Measurements from ENCODE around the gene SCN4A. TPM values are rescaled to one million over a fixed set of nuclear protein-coding genes. Genes with fewer than 3 reads are reported as not detected.

Gene SCN4A
- total RNA-seq, 1 experiment from 2014 or later = 1.4 TPM

DNA sequence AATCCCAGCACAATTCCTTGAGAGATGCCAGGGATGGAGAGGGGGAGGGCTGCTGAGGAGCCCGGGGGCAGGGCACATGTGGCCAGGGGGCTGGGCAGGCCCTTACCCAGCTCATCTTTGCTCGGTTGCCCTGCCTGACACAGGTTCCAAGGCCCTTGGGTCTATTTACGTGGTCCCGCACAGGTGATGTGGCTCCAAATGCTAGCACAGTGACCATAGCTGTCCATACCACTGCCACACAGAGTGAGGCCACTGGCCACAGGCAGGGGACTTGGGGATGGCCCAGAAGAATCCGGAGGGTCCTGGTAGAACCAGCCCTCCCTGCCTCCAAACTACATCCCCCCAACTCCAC is 15.4 kb upstream of the SCN4A start:
- no peak for DNase-seq
- CTCF ChIA-PET = no interaction called here
- no peaks in the 10 kb centered on the region for H3F3A ChIP-seq (ENCODE audit: insufficient read depth, low read depth)
- H3K4me3 ChIP-seq = no peak overlapping the region
- intact Hi-C loops (cut with micrococcal nuclease; ENCODE audit: unreplicated experiment) = loop anchor here (5.0 kb wide), 1 partner anchor 36 kb away; no protein-coding TSS in a partner anchor
- no peak overlapping the region for H3K27ac ChIP-seq
- POLR2A ChIA-PET (ENCODE audit: unreplicated experiment) = no interaction called here
- peaks cover 24% of the 10 kb centered on the region for H3K27me3 ChIP-seq (ENCODE audit: insufficient read depth, low read depth)
- BruUV-seq (replicated peaks) = no TSS peak
- no peak overlapping the region for H2AFZ ChIP-seq
- TF ChIP-seq, protein P1, sequence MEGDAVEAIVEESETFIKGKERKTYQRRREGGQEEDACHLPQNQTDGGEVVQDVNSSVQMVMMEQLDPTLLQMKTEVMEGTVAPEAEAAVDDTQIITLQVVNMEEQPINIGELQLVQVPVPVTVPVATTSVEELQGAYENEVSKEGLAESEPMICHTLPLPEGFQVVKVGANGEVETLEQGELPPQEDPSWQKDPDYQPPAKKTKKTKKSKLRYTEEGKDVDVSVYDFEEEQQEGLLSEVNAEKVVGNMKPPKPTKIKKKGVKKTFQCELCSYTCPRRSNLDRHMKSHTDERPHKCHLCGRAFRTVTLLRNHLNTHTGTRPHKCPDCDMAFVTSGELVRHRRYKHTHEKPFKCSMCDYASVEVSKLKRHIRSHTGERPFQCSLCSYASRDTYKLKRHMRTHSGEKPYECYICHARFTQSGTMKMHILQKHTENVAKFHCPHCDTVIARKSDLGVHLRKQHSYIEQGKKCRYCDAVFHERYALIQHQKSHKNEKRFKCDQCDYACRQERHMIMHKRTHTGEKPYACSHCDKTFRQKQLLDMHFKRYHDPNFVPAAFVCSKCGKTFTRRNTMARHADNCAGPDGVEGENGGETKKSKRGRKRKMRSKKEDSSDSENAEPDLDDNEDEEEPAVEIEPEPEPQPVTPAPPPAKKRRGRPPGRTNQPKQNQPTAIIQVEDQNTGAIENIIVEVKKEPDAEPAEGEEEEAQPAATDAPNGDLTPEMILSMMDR (conservative IDR thresholded peaks at IDR 0.05) = no peak
- no peak for TF ChIP-seq EZH2 (IDR thresholded peaks at IDR 0.05; ENCODE audit: low read depth)
- H3K4me2 ChIP-seq = no peak overlapping the region
- H3K9me3 ChIP-seq (ENCODE audit: insufficient read depth, low read depth) = no peaks in the 10 kb centered on the region
- H3K4me1 ChIP-seq (replicated peaks; ENCODE audit: insufficient read depth) = peaks cover 4% of the 10 kb centered on the region; the same call in 1 of the 2 replicates
- H4K20me1 ChIP-seq (ENCODE audit: insufficient read depth) = no peaks in the 10 kb centered on the region
- H3K36me3 ChIP-seq (ENCODE audit: low read depth) = no peaks in the 10 kb centered on the region
- H3K79me2 ChIP-seq (ENCODE audit: low read depth) = no peaks in the 10 kb centered on the region
- H3K9me2 ChIP-seq (ENCODE audit: insufficient read depth) = no peaks in the 10 kb centered on the region

DNA sequence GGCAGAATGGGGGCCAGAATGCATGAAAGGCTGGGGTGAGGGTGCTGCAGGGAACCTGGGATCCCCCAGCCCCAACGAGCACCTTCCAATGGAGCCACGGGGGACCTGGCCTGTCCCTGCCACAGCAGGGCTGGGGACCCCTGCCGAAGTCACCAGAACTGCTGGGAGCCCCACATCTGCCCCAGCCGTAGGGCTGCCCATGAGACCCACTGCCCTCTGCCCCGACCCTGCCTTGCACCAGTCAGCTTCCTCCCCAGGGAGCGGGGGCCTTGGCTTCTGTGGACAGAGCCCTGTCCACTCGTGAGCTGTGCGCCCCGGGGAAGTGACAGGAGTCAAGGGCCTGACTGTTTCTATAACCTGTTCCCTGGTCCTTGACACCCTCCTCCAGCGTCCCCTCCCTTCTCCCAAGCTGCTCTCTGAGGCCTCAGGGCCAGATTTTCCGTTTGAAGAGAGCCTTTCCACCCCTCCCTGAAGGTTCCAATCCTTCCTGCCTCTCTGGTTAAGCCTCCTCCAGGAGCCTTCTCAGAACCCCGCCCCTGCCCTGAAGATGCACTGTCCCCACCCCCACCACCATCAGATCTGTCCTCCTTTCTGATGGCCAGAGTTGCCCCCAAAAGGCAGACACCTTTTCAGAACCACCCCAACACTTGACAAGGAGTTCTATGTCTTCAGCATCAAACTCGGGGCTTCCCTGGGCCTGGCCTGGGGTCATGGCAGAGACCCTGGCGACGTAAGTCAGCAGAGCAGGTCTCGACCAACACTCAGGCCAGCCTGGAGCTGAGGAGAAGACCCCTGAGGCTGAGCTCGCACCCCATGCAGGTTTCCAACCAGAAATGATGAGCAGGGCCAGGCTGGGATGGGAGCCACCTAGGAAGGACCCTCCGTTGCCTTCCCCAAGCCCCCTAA is 14.8 kb upstream of the SCN4A start:
- no peaks in the 10 kb centered on the region for H3F3A ChIP-seq (ENCODE audit: insufficient read depth, low read depth)
- no peak overlapping the region for H3K27ac ChIP-seq
- H3K4me2 ChIP-seq = no peak overlapping the region
- ChIA-PET CTCF (interaction anchor here (1.0 kb wide), 1 partner anchor 14 kb away, joined by 3 read pairs; no protein-coding TSS in a partner anchor), POLR2A (ENCODE audit: unreplicated experiment) (no interaction called here)
- no peaks in the 10 kb centered on the region for H3K9me3 ChIP-seq (ENCODE audit: insufficient read depth, low read depth)
- no peaks in the 10 kb centered on the region for H3K79me2 ChIP-seq (ENCODE audit: low read depth)
- no peak for TF ChIP-seq EZH2 (IDR thresholded peaks at IDR 0.05; ENCODE audit: low read depth)
- TF ChIP-seq, protein P1 (conservative IDR thresholded peaks at IDR 0.05) = no peak
- peaks cover 20% of the 10 kb centered on the region for H3K27me3 ChIP-seq (ENCODE audit: insufficient read depth, low read depth)
- no TSS peak for BruUV-seq (replicated peaks)
- peaks cover 4% of the 10 kb centered on the region; the same call in 1 of the 2 replicates for H3K4me1 ChIP-seq (replicated peaks; ENCODE audit: insufficient read depth)
- H4K20me1 ChIP-seq (ENCODE audit: insufficient read depth) = no peaks in the 10 kb centered on the region
- no peak overlapping the region for H2AFZ ChIP-seq
- intact Hi-C loops (cut with micrococcal nuclease; ENCODE audit: unreplicated experiment) = loop anchor here (5.0 kb wide), 1 partner anchor 35 kb away; no protein-coding TSS in a partner anchor
- no peak overlapping the region for H3K4me3 ChIP-seq
- no peak for DNase-seq
- no peaks in the 10 kb centered on the region for H3K36me3 ChIP-seq (ENCODE audit: low read depth)
- no peaks in the 10 kb centered on the region for H3K9me2 ChIP-seq (ENCODE audit: insufficient read depth)

DNA sequence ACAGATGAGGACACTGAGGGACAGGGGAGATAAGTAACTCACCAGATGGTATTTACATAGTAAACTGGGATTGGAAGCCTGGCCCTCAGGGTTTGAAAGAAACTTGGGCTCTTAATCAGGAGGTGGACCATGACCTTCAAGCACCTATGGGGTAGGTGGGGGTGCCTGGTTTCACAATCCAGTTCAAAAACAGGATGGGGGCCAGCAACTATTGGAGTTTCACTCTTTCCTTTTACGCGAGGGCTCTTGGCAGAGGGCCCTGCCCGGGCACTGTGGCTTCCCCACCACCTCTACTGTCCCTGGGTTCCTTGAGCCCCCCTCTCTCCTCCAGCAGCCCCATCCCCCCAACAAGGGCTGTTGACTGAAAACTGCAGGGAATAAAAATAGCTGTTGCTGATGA is 14.1 kb upstream of the SCN4A start:
- POLR2A ChIA-PET (ENCODE audit: unreplicated experiment) = no interaction called here
- CTCF ChIA-PET = interaction anchor here (0.7 to 1.0 kb wide), 2 partner anchors 13 to 71 kb away, joined by 3 to 7 read pairs; no protein-coding TSS in a partner anchor
- Histone ChIP-seq H3K9me2 (ENCODE audit: insufficient read depth) (no peaks in the 10 kb centered on the region), H3K4me2 (no peak overlapping the region), H3K27ac (no peak overlapping the region), H3K36me3 (ENCODE audit: low read depth) (no peaks in the 10 kb centered on the region), H3K27me3 (ENCODE audit: insufficient read depth, low read depth) (peaks cover 14% of the 10 kb centered on the region), H3F3A (ENCODE audit: insufficient read depth, low read depth) (no peaks in the 10 kb centered on the region), H3K4me1 (replicated peaks; ENCODE audit: insufficient read depth) (peaks cover 4% of the 10 kb centered on the region; the same call in 1 of the 2 replicates), H3K4me3 (no peak overlapping the region), H3K79me2 (ENCODE audit: low read depth) (no peaks in the 10 kb centered on the region), H2AFZ (no peak overlapping the region), H4K20me1 (ENCODE audit: insufficient read depth) (no peaks in the 10 kb centered on the region), H3K9me3 (ENCODE audit: insufficient read depth, low read depth) (no peaks in the 10 kb centered on the region)
- no TSS peak for BruUV-seq (replicated peaks)
- DNase-seq = no peak
- intact Hi-C loops (cut with micrococcal nuclease; ENCODE audit: unreplicated experiment) = loop anchor here (5.0 kb wide), 1 partner anchor 35 kb away; no protein-coding TSS in a partner anchor
- TF ChIP-seq EZH2 (IDR thresholded peaks at IDR 0.05; ENCODE audit: low read depth) = no peak
- TF ChIP-seq, protein P1 (conservative IDR thresholded peaks at IDR 0.05) = no peak

Data from PC-9 (cell line).